Hippocampal formation (tissue), 2 donors: ENCODE data around the gene MARK4.

Experiments used
- DNase-seq, 2 donors: peaks; one replicate each; lab custom pipeline; 2025; lab: John Stamatoyannopoulos, UW

MARK4 gene

DNA sequence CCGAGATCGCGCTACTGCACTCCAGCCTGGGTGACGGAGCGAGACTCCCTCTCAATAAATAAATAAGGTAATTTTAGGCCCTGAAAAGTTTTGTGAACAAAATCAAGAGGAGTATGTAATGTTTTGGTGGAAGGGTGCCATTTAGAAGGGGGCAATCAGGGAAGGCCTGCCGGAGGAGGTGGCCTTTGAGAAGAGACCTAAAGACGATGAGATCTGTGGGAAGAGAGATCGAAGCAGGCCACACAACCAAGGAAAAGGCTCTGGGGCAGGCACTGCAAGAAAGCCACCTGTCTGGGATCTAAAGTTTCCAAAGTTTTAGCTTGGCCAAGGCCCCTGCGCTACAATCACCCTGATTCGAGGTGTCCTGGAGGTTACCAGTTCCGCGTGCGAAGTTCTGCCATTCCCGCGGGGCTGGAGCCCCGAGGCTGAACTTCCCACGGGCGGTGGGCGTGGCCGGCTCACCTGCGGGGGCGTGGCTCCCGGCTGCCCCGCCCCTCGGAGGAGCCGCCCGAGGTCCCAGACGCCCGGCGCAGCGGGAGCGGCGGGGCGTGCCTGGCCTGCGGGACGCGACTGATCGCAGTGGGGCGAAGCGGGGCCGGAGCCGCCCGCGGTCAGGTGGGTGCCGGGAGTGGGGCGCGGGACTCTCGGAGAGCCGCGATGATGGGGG is 89.3 kb downstream of the MARK4 start, which contains the start of gene KLC3:
KLC3 (plus strand) TSS at position 519 of the 667 bp plus-strand sequence. CDS start 4,792 bp downstream, outside the sequence.
- DNase-seq, result no peak

DNA sequence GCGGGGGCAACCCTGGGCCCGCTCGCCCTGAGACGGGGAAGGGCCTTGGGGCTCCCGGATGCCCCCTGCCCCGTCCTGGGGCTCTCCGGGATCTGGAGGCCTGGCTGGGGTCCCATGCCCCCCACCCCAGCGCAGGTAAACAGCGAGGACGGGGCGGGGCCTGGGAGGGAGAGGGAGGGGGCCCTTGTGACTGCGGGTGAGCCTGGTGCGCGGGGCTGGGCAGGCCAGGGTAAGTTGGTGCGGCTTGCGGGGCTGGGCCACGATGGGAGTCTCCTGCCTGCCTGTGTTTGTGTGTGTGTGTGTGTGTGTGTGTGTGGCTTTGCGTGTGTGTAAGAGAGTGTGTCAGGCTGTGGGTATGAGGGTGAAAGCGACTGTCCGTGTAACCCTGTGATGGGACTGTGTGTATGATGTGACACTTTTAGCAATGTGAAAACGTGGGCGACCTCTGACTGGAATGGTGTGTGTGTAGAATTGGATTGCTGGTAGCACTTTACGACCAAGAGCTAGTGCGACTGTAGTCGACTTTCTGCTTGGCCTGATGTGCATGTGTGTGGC is 89.9 kb downstream of the MARK4 start:
- no peak for DNase-seq

DNA sequence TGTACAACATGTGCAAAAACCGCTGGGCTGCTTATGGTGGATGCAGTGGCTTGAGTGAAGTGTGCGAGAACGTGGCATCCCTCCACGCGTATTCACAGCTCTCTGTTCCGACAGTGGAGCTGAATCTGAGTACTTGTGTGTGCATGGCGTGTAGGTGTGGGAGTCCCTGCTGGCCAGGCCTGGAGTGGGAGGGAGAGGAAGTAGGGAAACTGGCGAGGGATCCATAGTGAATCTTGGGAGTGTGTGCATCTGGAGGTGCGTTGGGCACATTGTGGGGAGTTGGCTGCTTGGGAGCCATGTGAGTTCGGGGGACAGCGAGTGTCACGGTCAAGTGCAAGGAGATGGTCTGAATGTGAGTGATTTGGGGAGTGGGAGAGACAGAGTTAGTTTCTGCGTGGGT is 91.8 kb downstream of the MARK4 start:
- DNase-seq, result no peak

DNA sequence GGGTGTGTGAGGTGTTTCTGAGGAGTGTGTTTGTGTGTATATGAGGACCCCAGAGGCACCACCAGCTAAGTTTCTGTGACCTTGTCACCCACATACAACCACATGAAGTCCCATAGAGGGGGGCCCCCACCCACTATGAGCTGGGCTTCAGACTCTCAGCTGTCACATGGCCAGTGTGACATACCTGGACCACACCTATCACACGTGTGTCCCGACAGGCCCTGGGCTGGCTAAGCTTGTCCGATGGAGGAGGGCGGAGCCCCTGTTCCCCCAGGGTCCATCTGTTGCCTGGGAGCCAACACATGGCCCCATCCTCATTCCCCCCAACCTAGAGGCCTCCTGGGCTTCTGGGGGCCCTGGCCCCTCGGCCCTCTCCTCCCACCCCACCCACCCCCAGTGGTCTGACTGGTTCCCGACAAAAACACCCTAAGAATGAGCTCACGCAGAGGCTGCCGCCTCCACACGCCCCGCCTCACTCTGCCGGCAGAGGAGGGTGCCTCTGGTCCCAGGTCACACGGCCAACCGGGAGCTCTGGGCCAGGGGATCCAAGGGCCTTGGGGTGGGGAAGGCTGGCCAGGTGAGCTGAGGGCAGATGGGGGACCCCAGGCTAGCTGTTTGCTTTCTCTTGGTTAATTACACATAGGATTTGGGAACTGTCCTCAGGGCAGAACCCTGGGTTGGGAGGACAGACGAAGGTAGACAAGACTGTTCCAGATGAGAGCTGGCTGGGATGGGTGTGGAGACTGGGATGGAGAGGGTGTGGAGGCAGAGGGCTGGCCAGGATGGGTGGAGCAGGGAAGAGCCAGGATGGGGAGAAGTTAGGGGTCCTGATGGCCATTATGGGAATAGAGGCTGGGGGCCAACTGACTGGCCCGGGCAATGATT is 93.8 kb downstream of the MARK4 start:
- no peak for DNase-seq

DNA sequence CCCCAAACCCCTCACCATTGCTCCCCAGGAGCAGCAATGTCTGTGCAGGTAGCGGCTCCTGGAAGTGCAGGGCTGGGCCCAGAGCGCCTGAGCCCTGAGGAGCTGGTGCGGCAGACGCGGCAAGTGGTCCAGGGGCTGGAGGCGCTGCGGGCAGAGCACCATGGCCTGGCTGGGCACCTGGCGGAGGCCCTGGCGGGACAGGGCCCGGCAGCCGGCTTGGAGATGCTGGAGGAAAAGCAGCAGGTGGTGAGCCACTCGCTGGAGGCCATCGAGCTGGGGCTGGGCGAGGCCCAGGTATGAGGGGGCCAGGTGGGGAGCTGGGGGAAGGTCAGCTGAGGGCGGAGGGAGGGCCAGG is 94.4 kb downstream of the MARK4 start:
- DNase-seq, result no peak

DNA sequence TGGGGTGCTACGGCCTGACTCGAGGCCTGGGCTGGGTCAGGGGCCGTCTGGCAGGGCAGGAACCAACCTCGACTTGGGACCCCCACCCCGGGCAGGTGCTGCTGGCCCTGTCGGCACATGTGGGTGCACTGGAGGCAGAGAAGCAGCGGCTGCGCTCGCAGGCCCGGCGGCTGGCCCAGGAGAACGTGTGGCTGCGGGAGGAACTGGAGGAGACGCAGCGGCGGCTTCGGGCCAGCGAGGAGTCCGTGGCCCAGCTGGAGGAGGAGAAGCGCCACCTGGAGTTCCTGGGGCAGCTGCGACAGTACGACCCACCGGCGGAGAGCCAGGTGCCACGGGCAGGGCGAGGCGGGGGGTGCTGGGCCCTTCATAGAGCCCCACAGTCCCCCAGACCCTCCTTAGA is 95.4 kb downstream of the MARK4 start:
- no peak for DNase-seq

DNA sequence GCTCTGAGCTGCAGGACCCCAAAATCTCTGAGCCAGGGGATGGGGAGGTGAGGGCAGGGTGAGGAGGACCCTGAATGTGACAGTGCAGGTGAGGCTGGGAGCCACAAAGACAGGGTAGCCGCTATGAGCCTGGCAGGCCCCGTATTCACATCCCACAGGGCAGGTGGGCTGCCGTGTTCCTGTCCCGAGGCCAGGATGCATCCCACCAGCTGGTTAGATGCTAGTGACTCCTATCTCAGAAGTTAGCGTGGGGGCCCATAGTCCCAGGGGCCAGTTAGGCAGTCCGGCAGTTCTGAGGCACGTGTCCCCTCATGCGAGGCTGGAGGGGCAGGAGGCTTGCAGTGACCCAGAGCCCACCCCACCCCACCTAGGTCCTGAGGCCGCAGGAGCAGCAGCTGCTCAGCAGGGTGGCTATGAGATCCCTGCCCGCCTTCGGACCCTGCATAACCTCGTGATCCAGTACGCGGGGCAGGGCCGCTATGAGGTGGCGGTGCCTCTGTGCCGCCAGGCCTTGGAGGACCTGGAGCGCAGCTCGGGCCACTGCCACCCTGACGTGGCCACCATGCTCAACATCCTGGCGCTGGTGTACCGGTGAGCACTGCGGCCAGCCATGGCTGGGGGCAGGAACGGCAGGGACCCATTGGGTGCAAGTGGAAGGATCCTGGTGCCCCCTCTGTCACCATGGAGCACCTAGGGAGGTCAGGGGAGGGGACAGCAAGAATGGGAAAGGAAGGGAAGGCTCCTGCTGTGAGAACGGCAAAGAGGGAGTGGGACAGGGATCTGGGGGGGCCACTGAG is 96.7 kb downstream of the MARK4 start:
- DNase-seq, result no peak

DNA sequence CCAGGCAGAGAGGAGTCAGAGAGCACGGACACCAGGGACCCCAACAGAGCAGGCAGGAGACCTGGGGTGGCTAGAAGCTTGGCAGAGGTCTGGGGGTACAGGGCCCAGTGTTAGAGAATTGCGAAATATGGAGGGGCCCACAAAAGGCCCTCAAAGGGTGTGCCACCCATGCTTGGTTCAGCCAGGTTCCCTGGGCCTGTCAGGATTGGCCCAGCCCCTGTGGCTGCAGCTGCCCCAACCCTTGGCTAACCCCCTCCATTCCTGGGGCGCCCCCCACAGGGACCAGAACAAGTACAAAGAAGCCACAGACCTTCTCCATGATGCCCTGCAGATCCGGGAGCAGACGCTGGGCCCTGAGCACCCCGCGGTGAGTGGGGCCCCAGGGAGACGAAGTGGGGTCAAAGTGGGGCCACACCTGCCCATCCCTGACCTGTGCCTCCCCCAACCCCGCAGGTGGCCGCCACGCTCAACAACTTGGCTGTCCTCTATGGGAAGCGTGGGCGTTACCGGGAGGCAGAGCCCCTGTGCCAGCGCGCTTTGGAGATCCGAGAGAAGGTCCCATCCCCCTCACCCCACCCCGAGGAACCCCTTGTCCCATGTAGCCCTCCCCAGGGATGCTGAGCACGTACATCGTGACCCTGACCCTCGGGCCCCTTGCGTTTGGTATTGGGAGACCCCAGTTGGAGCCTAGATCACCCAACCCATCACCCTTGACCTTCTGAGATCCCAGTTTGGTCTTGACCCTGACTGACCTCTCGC is 97.5 kb downstream of the MARK4 start:
- no peak for DNase-seq

DNA sequence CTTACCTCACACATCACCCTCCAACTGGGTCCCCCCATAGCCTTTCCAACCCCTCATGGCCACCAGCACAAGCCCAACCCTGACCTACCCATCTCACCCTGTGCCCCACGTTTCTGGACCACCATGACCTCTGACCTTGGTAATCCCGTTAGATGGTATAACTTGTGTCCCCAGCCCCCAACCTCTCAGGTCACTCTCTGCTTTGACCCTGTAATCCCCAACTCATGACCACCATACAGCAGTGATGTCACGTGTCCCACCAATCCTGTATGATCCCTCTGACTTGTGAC is 98.0 kb downstream of the MARK4 start:
- no peak for DNase-seq

DNA sequence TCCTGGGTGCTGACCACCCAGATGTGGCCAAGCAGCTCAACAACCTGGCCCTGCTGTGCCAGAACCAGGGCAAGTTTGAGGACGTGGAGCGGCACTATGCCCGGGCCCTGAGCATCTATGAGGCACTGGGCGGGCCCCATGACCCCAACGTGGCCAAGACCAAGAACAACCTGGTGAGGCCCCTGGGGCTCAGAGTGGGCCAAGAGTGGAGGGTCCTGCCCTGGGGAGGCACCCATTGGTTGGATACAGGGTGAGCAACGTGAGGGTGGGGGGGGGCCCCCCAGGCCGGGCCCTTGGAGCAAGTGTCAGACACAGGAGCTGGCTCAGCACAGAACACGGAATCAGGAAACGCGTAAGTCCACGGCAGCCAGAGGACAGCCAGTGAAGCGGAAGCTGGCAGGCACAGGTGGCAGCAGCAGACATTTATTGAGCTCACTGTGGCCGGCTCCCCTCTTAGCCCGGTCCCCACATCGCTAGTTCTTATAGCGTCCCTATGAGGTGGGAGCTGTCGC is 98.4 kb downstream of the MARK4 start:
- DNase-seq, result no peak

DNA sequence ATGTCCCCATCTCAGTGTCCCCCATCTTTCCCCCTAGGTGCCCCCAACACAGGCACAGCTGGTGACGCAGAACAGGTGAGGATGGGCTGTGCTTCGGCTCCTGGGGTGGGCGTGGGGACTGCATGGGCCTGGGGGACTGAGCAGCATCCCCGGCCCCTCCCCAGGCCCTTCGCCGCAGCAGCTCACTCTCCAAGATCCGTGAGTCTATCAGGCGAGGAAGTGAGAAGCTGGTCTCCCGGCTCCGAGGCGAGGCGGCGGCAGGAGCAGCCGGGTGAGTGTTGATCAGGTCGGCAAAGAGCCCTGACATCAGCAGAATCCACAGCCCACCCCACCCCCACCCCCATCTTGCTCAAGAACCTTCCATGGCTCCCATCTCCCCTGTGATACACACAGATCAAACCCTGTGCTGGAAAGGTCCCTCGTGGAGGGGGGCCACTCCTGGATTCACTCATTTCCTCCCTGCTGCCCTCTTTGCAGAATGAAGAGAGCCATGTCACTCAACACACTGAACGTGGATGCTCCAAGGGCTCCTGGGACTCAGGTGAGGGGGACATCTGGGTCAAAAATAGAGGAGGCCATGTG is 99.5 kb downstream of the MARK4 start:
- DNase-seq, result no peak

DNA sequence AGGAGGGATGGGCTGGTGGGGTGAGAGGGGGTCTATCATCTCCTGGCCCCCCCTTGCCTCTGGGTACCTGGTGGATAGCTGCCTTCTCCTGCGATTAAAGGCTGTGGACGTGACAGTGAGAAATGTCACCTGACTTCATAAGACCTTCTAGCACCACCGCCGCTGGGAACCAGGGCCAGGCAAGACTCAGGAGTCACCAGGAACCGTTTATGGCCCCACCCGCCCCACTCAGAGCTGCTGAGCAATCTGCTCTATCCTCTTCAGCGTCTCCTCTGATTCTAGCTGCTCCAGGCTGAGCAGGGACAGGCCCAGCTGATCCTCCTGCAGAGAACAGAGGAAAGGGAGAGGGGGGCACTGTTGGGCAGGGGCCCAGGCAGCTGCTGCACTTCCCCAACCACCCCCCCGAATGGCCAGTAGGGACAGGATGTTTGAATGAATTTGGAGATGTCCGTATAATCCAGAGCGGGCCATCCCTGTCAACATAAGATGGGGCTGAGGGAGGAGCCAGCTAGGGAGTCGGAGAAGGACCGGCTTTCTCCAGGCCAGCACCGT is 100.4 kb downstream of the MARK4 start:
- DNase-seq, result no peak

DNA sequence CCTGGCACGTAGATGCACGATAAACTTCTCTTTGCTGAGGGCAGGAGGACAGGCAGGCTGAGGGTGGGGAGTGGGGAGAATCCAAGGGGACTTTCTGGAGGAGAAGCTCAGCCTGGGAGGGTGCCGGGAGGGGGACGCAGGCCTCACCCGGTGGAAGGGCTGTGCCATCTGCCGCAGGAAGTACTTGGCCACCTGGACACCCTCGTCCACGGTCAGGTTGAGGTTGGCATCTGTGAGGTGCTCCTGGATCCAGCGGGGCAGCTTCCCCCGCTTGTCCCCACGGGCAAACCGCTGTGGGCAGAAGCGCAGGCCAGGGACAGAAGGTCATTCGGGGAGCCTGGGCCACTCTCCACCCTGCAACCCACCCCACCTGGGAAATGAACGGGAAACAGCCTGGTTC is 101.0 kb downstream of the MARK4 start:
- DNase-seq, result no peak

DNA sequence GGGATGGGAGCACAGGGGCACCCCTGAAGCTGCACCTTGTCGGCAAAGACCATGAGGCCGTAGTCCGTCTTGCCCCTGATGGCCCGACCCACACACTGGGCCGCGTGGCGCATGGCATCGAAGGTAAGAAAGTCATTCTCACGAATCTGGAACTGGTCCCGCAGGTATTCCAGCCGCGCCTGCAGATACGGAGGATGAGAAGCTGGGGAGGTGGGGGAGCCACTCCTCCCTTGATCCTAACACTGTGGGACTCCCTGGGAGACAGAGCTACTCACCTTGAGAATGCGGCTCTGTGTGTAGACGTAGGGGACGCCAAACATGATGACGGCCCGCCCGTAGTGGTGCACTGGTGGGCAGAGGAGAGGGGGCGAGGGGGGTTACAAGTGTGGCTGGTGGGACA is 101.4 kb downstream of the MARK4 start:
- no peak for DNase-seq

DNA sequence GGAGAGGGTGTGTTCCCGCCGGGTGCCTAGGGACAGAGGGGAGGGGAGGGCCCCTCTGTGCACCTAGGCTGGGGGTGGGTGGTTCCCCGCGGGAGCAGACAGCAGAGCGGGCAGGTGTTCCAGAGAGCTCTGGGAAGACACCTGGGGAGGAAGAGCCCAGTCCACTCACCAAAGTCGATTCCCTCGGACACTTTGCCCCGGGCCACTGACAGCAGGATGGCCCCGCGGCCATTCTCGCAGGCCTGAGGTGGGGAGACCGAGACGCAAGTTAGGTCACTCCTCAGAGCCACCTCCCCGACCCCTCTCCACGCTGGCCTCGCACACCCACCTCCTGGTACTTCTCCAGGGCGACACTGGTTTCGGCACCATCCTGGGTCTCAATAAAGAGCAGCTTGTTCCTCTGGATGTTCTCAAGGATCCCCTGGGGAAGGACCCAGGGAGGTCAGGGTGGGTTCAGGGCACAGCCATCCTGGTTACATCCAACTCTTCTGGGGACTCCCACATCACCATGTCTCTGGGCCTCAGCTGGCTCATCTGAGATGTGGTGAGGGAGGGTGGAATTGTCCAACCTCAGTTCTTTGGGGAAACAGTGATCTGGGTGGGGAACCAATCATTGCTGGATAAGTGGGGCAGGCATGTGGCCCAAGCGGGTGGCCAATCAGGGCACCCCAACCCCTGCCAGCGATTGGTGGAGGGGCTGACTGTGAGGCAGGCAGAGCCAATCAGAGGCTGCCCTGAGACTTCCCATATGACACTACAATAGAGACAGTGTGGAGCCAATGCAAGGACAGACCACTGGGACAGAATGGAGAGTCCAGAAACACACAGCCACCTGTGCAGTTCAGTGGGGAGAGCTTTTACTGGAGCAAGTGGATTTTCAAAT is 102.1 kb downstream of the MARK4 start:
- DNase-seq, result no peak

DNA sequence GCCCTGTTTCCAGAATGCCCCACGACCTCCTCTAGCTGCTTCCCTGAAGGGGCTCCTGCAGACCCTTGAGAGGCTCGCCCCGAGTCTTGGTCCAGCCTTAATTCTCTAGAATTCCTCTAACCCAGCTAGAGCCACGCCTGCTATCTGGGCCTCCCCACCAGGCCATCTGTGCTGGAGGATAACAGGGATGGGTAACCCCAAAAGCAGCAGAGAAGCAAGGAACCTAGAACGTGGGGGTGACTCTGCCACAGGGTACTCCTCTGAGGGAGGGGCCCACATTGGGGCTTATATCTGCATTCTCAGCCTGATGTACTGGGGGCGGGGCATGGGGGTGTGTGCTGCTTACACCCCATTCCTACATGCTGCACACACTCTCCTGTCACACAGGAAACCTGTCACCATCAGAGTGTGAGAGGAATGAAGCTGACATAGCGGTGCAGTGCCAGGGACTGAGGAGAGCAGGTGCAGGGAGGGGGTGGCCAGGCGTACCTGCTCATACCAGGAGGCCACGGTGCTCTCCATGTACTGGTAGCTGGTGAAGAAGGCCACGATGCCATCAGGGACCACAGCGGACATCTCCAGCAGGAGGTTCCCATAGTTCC is 103.3 kb downstream of the MARK4 start:
- no peak for DNase-seq
